Body of pancreas (tissue), 4 donors: ENCODE measurements around the gene TAF6L.
A peak's percentile ranks its signal among the peaks of the same experiment; 100 is the strongest.

Experiments
- CTCF ChIP-seq, 7 experiments: fragments of 450-650 bp in 4 of 7; fragments of 200-600 bp in 3 of 7; sonication (generic) in 3 of 7; IDR thresholded peaks; one replicate each; pipeline ENCODE4 v1.5.1; 2016 to 2019; ENCODE audit warnings: antibody characterized with exemption in 7 of 7
- POLR2A ChIP-seq, 3 donors: fragments of 450-650 bp; IDR thresholded peaks; one replicate each; pipeline ENCODE4 v1.6.1; 2016; ENCODE audit warnings: antibody characterized with exemption in 3 of 3, mild to moderate bottlenecking in 2 of 3

GRCh38 chr11:62805076-62805892, 34.1 kb downstream of the TAF6L start, which contains the start of gene NXF1:
- TF ChIP-seq POLR2A (IDR thresholded peaks at IDR 0.05) (peak; percentile 100), CTCF (IDR thresholded peaks at IDR 0.05) (peak in 4 of 7 experiments; percentile 12 to 32 (median 26))
